GM19455 (cell line): ENCODE data around the gene KRTAP1-5.
"Not testable (repeated sequence)": the region's sequence is repeated elsewhere in the genome, so short reads cannot be mapped to it uniquely, and the experiment has no call there.

ENCODE experiments used
- ATAC-seq: cut with Tn5 transposase; IDR thresholded peaks from one replicate; pipeline ENCODE4 v1.9.1; 2021; ENCODE audit not compliant: unreplicated experiment

KRTAP1-5 gene

DNA sequence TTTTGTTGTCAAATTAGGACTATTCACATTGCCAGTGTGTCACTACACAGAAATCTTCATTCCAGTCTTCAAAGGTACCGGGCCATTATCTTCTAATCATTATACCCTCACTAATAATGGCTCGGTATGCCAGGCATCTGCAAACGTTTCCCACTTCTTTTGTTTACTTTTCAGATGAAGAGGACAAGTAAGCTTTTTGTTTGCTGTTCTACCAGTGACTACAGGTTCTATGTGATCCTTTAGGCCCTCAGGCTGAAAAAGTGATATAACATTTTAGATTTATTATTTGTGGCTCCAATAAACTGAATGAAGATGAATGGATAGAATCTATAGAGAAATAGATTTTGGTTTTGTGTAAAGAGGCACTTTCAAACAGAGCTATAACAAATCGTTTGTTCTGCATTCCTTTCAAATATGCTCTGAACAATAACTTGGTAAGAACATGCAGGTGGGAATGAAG, 17.7 kb downstream of the KRTAP1-5 start:
- ATAC-seq: no peak

DNA sequence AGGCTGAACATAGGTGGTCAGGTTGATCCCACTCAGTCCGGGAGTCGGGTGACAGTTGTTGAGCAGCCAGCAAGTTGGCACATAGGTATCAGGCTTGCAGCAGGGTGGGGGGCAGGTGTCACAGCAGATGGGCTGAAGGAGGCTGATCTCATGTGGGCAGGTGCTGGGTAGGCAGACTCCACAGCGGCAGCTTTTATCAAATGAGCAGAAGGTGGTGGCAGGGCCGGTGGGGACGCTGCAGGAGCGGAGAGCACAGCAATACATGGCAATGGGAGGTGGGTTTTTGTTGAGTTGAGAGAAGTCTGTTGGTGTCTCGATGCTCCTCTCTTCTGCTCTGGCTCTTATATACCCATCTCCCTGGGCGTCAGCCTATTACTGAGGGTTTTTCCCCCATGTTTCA, 18.2 kb downstream of the KRTAP1-5 start, which contains the start of gene KRTAP3-1:
Gene KRTAP3-1, minus strand, starts transcription at position 318 of the 400 bp plus-strand sequence. Its CDS starts 54 bp downstream, at position 264.
- ATAC-seq: no peak

- ATAC-seq: no peak
Measured at GRCh38 chr17:41004397-41004796, 22.6 kb downstream of the KRTAP1-5 start.

DNA sequence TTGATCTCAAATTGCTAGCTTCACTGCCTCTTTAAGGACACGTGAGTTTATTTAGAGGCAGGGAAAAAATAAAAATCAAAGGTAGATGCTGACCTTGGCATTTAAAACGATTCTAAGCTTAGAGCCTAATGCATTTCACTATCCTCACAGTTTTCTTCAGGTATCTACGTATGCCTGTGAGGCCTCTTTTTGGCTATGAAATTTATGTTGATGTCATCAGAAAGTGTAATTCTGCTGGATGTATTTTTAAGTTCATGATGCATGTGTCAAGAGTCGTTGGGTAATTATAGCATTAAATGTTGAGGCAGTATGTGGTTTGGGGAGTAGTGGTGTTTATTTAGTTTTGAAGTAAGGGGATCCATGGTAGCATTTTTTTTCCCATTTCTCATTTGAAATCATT, 23.1 kb downstream of the KRTAP1-5 start:
- no peak for ATAC-seq

- no peak for ATAC-seq
Measured at GRCh38 chr17:41002814-41003213, 24.2 kb downstream of the KRTAP1-5 start.

- no peak for ATAC-seq
Measured at GRCh38 chr17:41001795-41002194, 25.2 kb downstream of the KRTAP1-5 start.

DNA sequence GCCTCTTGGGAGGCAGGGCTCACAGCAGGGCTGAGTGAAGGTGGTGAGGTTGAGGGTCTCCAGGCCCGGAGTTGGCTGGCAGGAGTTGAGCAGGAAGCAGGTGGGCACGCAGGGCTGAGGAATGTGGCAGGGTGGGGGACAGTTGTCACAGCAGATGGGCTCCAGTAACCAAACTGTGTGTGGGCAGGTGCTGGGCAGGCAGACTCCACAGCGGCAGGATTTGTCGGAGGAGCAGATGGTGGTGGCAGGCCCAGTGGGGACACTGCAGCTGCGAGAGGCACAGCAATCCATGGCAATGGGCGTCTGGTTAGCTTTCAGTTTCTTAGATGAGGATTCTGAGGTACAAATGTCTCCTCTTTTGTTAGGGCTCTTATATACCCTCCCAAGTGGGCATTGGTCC, 27.4 kb downstream of the KRTAP1-5 start, which contains the start of gene KRTAP3-2:
Gene KRTAP3-2, minus strand, starts transcription at position 344 of the 400 bp plus-strand sequence. Its CDS starts 53 bp downstream, at position 291.
- not testable (repeated sequence) for ATAC-seq

DNA sequence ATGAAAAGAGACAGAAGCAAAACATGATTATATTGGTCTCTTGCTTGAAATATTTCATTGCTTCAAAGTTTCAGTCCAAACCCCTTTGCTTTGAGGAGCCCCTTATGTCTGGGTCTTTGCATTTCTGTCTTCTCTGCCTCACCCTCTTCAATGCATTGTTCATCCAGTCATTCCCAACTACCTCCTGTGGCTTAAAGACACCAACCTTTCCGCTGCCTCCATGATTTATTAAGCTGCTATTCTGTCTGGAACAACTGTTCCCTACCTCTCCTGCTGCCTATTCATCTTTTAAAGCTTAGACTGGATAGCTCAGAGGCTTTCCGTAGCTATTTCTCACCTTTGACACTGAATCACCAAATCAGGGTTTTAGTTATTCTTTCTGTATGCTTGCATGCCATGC, 29.6 kb downstream of the KRTAP1-5 start:
- ATAC-seq: no peak

- no peak for ATAC-seq
Measured at GRCh38 chr17:40996829-40997228, 30.2 kb downstream of the KRTAP1-5 start.

- no peak for ATAC-seq
Measured at GRCh38 chr17:40995116-40995515, 31.9 kb downstream of the KRTAP1-5 start.

GRCh38 chr17:40993839-40994238, 33.2 kb downstream of the KRTAP1-5 start, which contains the start of gene KRTAP3-3:
Gene KRTAP3-3 (minus strand): TSS chr17:40994164. CDS start chr17:40994097, 67 bp downstream.
- ATAC-seq: no peak

- ATAC-seq: no peak
Measured at GRCh38 chr17:40993084-40993483, 33.9 kb downstream of the KRTAP1-5 start.

GRCh38 chr17:40992666-40993065, 34.3 kb downstream of the KRTAP1-5 start:
- no peak for ATAC-seq

GRCh38 chr17:40986920-40987319, 40.1 kb downstream of the KRTAP1-5 start:
- ATAC-seq: no peak

GRCh38 chr17:40984226-40984625, 42.8 kb downstream of the KRTAP1-5 start, which contains the start of gene KRT40:
Gene KRT40 (minus strand): TSS chr17:40984326. CDS start chr17:40984273, 53 bp downstream.
- ATAC-seq: no peak

DNA sequence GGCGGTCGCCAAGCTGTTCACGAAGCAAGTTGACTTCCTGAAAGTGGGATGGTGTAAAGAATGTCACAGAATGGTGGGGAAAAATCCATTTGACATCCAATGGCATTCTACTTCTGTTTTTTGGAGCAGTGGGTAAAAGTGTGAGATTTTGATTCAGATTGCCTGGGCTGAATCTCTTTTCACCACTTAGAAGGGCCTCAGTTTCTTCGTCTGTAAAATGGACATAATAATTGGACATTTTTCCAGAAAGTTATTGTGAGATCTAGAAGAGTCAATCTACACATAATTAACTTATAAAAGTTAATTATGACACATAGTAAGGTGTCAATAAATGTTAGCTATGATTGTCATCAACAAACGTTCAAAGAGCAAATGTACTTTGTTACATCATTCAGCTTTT, 45.9 kb downstream of the KRTAP1-5 start:
- ATAC-seq: no peak

- no peak for ATAC-seq
Measured at GRCh38 chr17:40980596-40980995, 46.4 kb downstream of the KRTAP1-5 start.

DNA sequence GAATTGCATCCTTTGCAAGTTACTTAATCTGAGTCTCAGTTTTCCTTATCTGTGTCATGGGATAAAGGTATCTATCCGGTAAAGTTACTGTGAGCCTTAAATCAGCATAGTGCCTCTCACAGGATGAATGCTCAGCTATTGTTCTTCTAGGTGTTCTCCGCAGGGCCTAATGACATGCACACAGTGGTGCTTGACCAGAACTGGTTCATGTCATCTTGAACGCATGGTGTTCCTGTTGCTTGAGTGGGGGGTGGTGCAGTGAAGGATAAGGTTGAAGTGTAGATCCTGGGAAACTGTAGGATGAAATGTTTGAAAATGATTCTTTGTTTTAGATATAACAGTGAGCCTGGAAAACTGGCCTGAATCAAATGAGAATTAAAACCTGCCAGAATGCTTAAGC, 46.9 kb downstream of the KRTAP1-5 start:
- no peak for ATAC-seq

DNA sequence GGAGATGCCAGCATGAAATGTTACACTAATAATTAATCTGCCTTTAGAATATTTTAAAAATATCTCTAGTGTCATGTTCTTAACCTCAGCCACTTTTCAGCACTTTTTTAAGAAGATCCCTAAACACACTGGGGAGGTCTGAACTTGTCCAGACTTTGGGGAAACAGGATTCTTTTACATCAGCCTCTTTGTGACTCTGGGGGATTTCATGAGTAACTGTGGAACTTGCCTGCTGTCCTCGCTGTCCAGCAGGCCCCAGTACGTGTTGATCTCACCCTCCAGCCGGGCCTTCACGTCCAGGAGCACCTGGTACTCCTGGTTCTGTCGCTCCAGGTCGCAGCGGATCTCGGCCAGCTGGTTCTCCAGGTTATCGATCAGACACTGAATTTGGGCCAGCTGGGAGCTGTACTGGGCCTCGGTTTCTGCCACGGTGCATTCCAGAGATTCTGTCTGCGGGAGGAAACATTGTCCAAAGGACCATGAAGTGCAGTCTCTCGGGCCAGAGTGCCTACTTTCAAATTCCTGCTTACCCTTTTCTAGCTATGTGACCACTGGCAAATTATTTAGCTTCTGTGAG, 48.3 kb downstream of the KRTAP1-5 start:
- no peak for ATAC-seq
